ENCODE measurements around the gene CYP24A1. TPM values are rescaled to one million over a fixed set of nuclear protein-coding genes. Genes with fewer than 3 reads are reported as not detected.

Gene CYP24A1
- total and polyA plus RNA-seq, 4 donors: 0.28 to 1.2 (median 0.91) TPM

GRCh38 chr20:54108817-54109216 lies 65.0 kb downstream of the CYP24A1 start:
- Histone ChIP-seq H3K4me1 (ENCODE audit: control insufficient read depth, insufficient read depth, low read length) (no peaks in the 10 kb centered on the region), H3K36me3 (ENCODE audit: control insufficient read depth, insufficient read depth, low read length) (no peaks in the 10 kb centered on the region), H3K27ac (ENCODE audit: low read depth, low read length) (no peak overlapping the region), H3K4me3 (ENCODE audit: low read depth, low read length) (no peak overlapping the region), H3K9me3 (ENCODE audit: control insufficient read depth, insufficient read depth, low read length) (no peaks in the 10 kb centered on the region), H3K27me3 (ENCODE audit: control insufficient read depth, insufficient read depth, low read length) (no peaks in the 10 kb centered on the region)
- no CpG with 5 or more reads among the region's 1 CpG for WGBS (ENCODE audit: insufficient coverage)
- no peak for DNase-seq (ENCODE audit: low read depth in 4 of 6, low spot score in 6 of 6)

- Histone ChIP-seq H3K4me1 (ENCODE audit: control insufficient read depth, insufficient read depth, low read length) (no peaks in the 10 kb centered on the region), H3K4me3 (ENCODE audit: low read depth, low read length) (no peak overlapping the region), H3K27ac (ENCODE audit: low read depth, low read length) (no peak overlapping the region), H3K36me3 (ENCODE audit: control insufficient read depth, insufficient read depth, low read length) (no peaks in the 10 kb centered on the region), H3K9me3 (ENCODE audit: control insufficient read depth, insufficient read depth, low read length) (no peaks in the 10 kb centered on the region), H3K27me3 (ENCODE audit: control insufficient read depth, insufficient read depth, low read length) (no peaks in the 10 kb centered on the region)
- no peak for DNase-seq (ENCODE audit: low read depth in 4 of 6, low spot score in 6 of 6)
These were observed 65.5 kb downstream of the CYP24A1 start for GRCh38 chr20:54108326-54108642.

- Histone ChIP-seq H3K4me3 (ENCODE audit: low read depth, low read length) (no peak overlapping the region), H3K4me1 (ENCODE audit: control insufficient read depth, insufficient read depth, low read length) (no peaks in the 10 kb centered on the region), H3K27ac (ENCODE audit: low read depth, low read length) (no peak overlapping the region), H3K27me3 (ENCODE audit: control insufficient read depth, insufficient read depth, low read length) (no peaks in the 10 kb centered on the region), H3K9me3 (ENCODE audit: control insufficient read depth, insufficient read depth, low read length) (no peaks in the 10 kb centered on the region), H3K36me3 (ENCODE audit: control insufficient read depth, insufficient read depth, low read length) (no peaks in the 10 kb centered on the region)
- no peak for DNase-seq (ENCODE audit: low read depth in 4 of 6, low spot score in 6 of 6)
- 74% methylated on average over 4 of the region's 7 CpGs for WGBS (ENCODE audit: insufficient coverage)
These were observed 66.0 kb downstream of the CYP24A1 start for GRCh38 chr20:54107600-54108325.

- H3K27me3 ChIP-seq (ENCODE audit: control insufficient read depth, insufficient read depth, low read length): no peaks in the 10 kb centered on the region
- no peaks in the 10 kb centered on the region for H3K9me3 ChIP-seq (ENCODE audit: control insufficient read depth, insufficient read depth, low read length)
- no peak overlapping the region for H3K4me3 ChIP-seq (ENCODE audit: low read depth, low read length)
- H3K4me1 ChIP-seq (ENCODE audit: control insufficient read depth, insufficient read depth, low read length): no peaks in the 10 kb centered on the region
- WGBS (ENCODE audit: insufficient coverage): 30% methylated on average over 1 of the region's 2 CpGs
- DNase-seq (ENCODE audit: low read depth in 4 of 6, low spot score in 6 of 6): no peak
- H3K27ac ChIP-seq (ENCODE audit: low read depth, low read length): no peak overlapping the region
- H3K36me3 ChIP-seq (ENCODE audit: control insufficient read depth, insufficient read depth, low read length): no peaks in the 10 kb centered on the region
These were observed 66.6 kb downstream of the CYP24A1 start for GRCh38 chr20:54107181-54107580.

GRCh38 chr20:54106162-54106561 lies 67.6 kb downstream of the CYP24A1 start:
- DNase-seq (ENCODE audit: low read depth in 4 of 6, low spot score in 6 of 6): no peak
- 63% methylated on average over 1 of the region's 4 CpGs for WGBS (ENCODE audit: insufficient coverage)
- no peaks in the 10 kb centered on the region for H3K4me1 ChIP-seq (ENCODE audit: control insufficient read depth, insufficient read depth, low read length)
- H3K27ac ChIP-seq (ENCODE audit: low read depth, low read length): no peak overlapping the region
- no peaks in the 10 kb centered on the region for H3K36me3 ChIP-seq (ENCODE audit: control insufficient read depth, insufficient read depth, low read length)
- H3K27me3 ChIP-seq (ENCODE audit: control insufficient read depth, insufficient read depth, low read length): no peaks in the 10 kb centered on the region
- H3K4me3 ChIP-seq (ENCODE audit: low read depth, low read length): no peak overlapping the region
- H3K9me3 ChIP-seq (ENCODE audit: control insufficient read depth, insufficient read depth, low read length): no peaks in the 10 kb centered on the region

- Histone ChIP-seq H3K4me3 (ENCODE audit: low read depth, low read length) (no peak overlapping the region), H3K27me3 (ENCODE audit: control insufficient read depth, insufficient read depth, low read length) (no peaks in the 10 kb centered on the region), H3K4me1 (ENCODE audit: control insufficient read depth, insufficient read depth, low read length) (no peaks in the 10 kb centered on the region), H3K9me3 (ENCODE audit: control insufficient read depth, insufficient read depth, low read length) (no peaks in the 10 kb centered on the region), H3K27ac (ENCODE audit: low read depth, low read length) (no peak overlapping the region), H3K36me3 (ENCODE audit: control insufficient read depth, insufficient read depth, low read length) (no peaks in the 10 kb centered on the region)
- no peak for DNase-seq (ENCODE audit: low read depth in 4 of 6, low spot score in 6 of 6)
- WGBS (ENCODE audit: insufficient coverage): 82% methylated on average over 1 of the region's 4 CpGs
These were observed 68.1 kb downstream of the CYP24A1 start for GRCh38 chr20:54105653-54106052.

- H3K27ac ChIP-seq (ENCODE audit: low read depth, low read length): no peak overlapping the region
- no peaks in the 10 kb centered on the region for H3K4me1 ChIP-seq (ENCODE audit: control insufficient read depth, insufficient read depth, low read length)
- no peak for DNase-seq (ENCODE audit: low read depth in 4 of 6, low spot score in 6 of 6)
- WGBS (ENCODE audit: insufficient coverage): 100% methylated on average over 1 of the region's 4 CpGs
- no peak overlapping the region for H3K4me3 ChIP-seq (ENCODE audit: low read depth, low read length)
- no peaks in the 10 kb centered on the region for H3K36me3 ChIP-seq (ENCODE audit: control insufficient read depth, insufficient read depth, low read length)
- no peaks in the 10 kb centered on the region for H3K27me3 ChIP-seq (ENCODE audit: control insufficient read depth, insufficient read depth, low read length)
- no peaks in the 10 kb centered on the region for H3K9me3 ChIP-seq (ENCODE audit: control insufficient read depth, insufficient read depth, low read length)
These were observed 69.0 kb downstream of the CYP24A1 start for GRCh38 chr20:54104781-54105180.

- H3K27ac ChIP-seq (ENCODE audit: low read depth, low read length): no peak overlapping the region
- H3K9me3 ChIP-seq (ENCODE audit: control insufficient read depth, insufficient read depth, low read length): no peaks in the 10 kb centered on the region
- H3K4me1 ChIP-seq (ENCODE audit: control insufficient read depth, insufficient read depth, low read length): no peaks in the 10 kb centered on the region
- H3K27me3 ChIP-seq (ENCODE audit: control insufficient read depth, insufficient read depth, low read length): no peaks in the 10 kb centered on the region
- H3K36me3 ChIP-seq (ENCODE audit: control insufficient read depth, insufficient read depth, low read length): no peaks in the 10 kb centered on the region
- H3K4me3 ChIP-seq (ENCODE audit: low read depth, low read length): no peak overlapping the region
- 94% methylated on average over 5 of the region's 6 CpGs for WGBS (ENCODE audit: insufficient coverage)
- DNase-seq (ENCODE audit: low read depth in 4 of 6, low spot score in 6 of 6): no peak
These were observed 69.8 kb downstream of the CYP24A1 start for GRCh38 chr20:54103762-54104600.
